Measurements from ENCODE around the gene YPEL1.

Gene YPEL1

GRCh38 chr22:21741790-21742189 is 6.2 kb upstream of the YPEL1 start:
- Histone ChIP-seq H3K79me2 (no peaks in the 10 kb centered on the region), H3K9ac (no peak overlapping the region), H3K4me2 (ENCODE audit: low read length) (no peak overlapping the region), H3K4me3 (ENCODE audit: low read depth, low read length) (no peak overlapping the region), H3K36me3 (ENCODE audit: control insufficient read depth, insufficient read depth, low read length) (no peaks in the 10 kb centered on the region), H2AFZ (no peak overlapping the region), H3K27me3 (ENCODE audit: control insufficient read depth, insufficient read depth, low read length) (no peaks in the 10 kb centered on the region), H3K27ac (no peak overlapping the region), H3K9me3 (ENCODE audit: control insufficient read depth, low read length) (no peaks in the 10 kb centered on the region), H3K4me1 (no peaks in the 10 kb centered on the region)
- no peak for TF ChIP-seq CTCF (IDR thresholded peaks at IDR 0.05)

GRCh38 chr22:21741059-21741458 is 5.5 kb upstream of the YPEL1 start:
- no peak overlapping the region for H3K4me2 ChIP-seq (ENCODE audit: low read length)
- H3K9me3 ChIP-seq (ENCODE audit: control insufficient read depth, low read length), result no peaks in the 10 kb centered on the region
- H2AFZ ChIP-seq, result no peak overlapping the region
- H3K79me2 ChIP-seq, result no peaks in the 10 kb centered on the region
- no peak overlapping the region for H3K4me3 ChIP-seq (ENCODE audit: low read depth, low read length)
- H3K9ac ChIP-seq, result no peak overlapping the region
- H3K36me3 ChIP-seq (ENCODE audit: control insufficient read depth, insufficient read depth, low read length), result no peaks in the 10 kb centered on the region
- no peak overlapping the region for H3K27ac ChIP-seq
- no peak for TF ChIP-seq CTCF (IDR thresholded peaks at IDR 0.05)
- H3K27me3 ChIP-seq (ENCODE audit: control insufficient read depth, insufficient read depth, low read length), result no peaks in the 10 kb centered on the region
- H3K4me1 ChIP-seq, result no peaks in the 10 kb centered on the region

- no peak overlapping the region for H2AFZ ChIP-seq
- no peaks in the 10 kb centered on the region for H3K4me1 ChIP-seq
- no peak overlapping the region for H3K4me2 ChIP-seq (ENCODE audit: low read length)
- H3K79me2 ChIP-seq, result no peaks in the 10 kb centered on the region
- no peaks in the 10 kb centered on the region for H3K27me3 ChIP-seq (ENCODE audit: control insufficient read depth, insufficient read depth, low read length)
- H3K9ac ChIP-seq, result no peak overlapping the region
- TF ChIP-seq CTCF (IDR thresholded peaks at IDR 0.05), result no peak
- H3K9me3 ChIP-seq (ENCODE audit: control insufficient read depth, low read length), result no peaks in the 10 kb centered on the region
- H3K27ac ChIP-seq, result no peak overlapping the region
- H3K4me3 ChIP-seq (ENCODE audit: low read depth, low read length), result no peak overlapping the region
- H3K36me3 ChIP-seq (ENCODE audit: control insufficient read depth, insufficient read depth, low read length), result no peaks in the 10 kb centered on the region
These were observed 4.3 kb upstream of the YPEL1 start for GRCh38 chr22:21739828-21740377.

- no peak overlapping the region for H3K4me3 ChIP-seq (ENCODE audit: low read depth, low read length)
- no peak overlapping the region for H3K4me2 ChIP-seq (ENCODE audit: low read length)
- H3K9me3 ChIP-seq (ENCODE audit: control insufficient read depth, low read length), result no peaks in the 10 kb centered on the region
- no peak overlapping the region for H3K27ac ChIP-seq
- no peaks in the 10 kb centered on the region for H3K4me1 ChIP-seq
- H2AFZ ChIP-seq, result no peak overlapping the region
- H3K9ac ChIP-seq, result no peak overlapping the region
- no peak for TF ChIP-seq CTCF (IDR thresholded peaks at IDR 0.05)
- H3K79me2 ChIP-seq, result no peaks in the 10 kb centered on the region
- no peaks in the 10 kb centered on the region for H3K27me3 ChIP-seq (ENCODE audit: control insufficient read depth, insufficient read depth, low read length)
- H3K36me3 ChIP-seq (ENCODE audit: control insufficient read depth, insufficient read depth, low read length), result no peaks in the 10 kb centered on the region
These were observed 3.4 kb upstream of the YPEL1 start for GRCh38 chr22:21738966-21739365.

GRCh38 chr22:21738081-21738480 is 2.5 kb upstream of the YPEL1 start:
- no peaks in the 10 kb centered on the region for H3K9me3 ChIP-seq (ENCODE audit: control insufficient read depth, low read length)
- H3K4me3 ChIP-seq (ENCODE audit: low read depth, low read length), result no peak overlapping the region
- H2AFZ ChIP-seq, result no peak overlapping the region
- H3K27me3 ChIP-seq (ENCODE audit: control insufficient read depth, insufficient read depth, low read length), result no peaks in the 10 kb centered on the region
- no peak overlapping the region for H3K9ac ChIP-seq
- no peak overlapping the region for H3K27ac ChIP-seq
- H3K4me1 ChIP-seq, result no peaks in the 10 kb centered on the region
- H3K79me2 ChIP-seq, result no peaks in the 10 kb centered on the region
- TF ChIP-seq CTCF (IDR thresholded peaks at IDR 0.05), result no peak
- H3K36me3 ChIP-seq (ENCODE audit: control insufficient read depth, insufficient read depth, low read length), result no peaks in the 10 kb centered on the region
- no peak overlapping the region for H3K4me2 ChIP-seq (ENCODE audit: low read length)

Measured in parathyroid adenoma (tissue), 2 donors.